Measurements from ENCODE around the gene TMEM72.

DNA sequence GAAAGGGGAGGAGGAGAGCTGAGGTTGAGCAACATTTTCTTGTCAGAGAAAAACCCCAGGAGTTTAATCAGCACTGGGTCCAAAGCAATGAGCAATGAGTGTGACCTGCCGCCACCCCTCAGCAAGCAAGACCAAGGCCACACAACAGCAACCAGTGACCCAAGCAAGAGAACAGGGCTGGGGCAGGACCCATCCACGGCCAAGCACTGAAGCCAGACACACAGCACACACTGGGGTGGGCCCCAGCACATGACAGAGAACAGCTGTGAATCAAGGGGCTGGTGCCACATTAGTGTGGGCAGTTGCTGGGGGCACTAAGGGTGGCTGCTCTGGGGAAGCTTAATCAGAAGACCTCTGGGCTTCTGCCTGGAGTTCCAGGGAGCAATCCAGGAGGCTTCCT, 16.2 kb downstream of the TMEM72 start:
- TF ChIP-seq, protein P1, sequence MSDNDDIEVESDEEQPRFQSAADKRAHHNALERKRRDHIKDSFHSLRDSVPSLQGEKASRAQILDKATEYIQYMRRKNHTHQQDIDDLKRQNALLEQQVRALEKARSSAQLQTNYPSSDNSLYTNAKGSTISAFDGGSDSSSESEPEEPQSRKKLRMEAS (IDR thresholded peaks at IDR 0.05) = no peak
- TF ChIP-seq, protein P2, sequence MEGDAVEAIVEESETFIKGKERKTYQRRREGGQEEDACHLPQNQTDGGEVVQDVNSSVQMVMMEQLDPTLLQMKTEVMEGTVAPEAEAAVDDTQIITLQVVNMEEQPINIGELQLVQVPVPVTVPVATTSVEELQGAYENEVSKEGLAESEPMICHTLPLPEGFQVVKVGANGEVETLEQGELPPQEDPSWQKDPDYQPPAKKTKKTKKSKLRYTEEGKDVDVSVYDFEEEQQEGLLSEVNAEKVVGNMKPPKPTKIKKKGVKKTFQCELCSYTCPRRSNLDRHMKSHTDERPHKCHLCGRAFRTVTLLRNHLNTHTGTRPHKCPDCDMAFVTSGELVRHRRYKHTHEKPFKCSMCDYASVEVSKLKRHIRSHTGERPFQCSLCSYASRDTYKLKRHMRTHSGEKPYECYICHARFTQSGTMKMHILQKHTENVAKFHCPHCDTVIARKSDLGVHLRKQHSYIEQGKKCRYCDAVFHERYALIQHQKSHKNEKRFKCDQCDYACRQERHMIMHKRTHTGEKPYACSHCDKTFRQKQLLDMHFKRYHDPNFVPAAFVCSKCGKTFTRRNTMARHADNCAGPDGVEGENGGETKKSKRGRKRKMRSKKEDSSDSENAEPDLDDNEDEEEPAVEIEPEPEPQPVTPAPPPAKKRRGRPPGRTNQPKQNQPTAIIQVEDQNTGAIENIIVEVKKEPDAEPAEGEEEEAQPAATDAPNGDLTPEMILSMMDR (IDR thresholded peaks at IDR 0.05) = no peak
- TF ChIP-seq RNF2 (IDR thresholded peaks at IDR 0.05; ENCODE audit: borderline replicate concordance, low read depth) = no peak
- TF ChIP-seq, protein P3, sequence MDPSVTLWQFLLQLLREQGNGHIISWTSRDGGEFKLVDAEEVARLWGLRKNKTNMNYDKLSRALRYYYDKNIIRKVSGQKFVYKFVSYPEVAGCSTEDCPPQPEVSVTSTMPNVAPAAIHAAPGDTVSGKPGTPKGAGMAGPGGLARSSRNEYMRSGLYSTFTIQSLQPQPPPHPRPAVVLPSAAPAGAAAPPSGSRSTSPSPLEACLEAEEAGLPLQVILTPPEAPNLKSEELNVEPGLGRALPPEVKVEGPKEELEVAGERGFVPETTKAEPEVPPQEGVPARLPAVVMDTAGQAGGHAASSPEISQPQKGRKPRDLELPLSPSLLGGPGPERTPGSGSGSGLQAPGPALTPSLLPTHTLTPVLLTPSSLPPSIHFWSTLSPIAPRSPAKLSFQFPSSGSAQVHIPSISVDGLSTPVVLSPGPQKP (IDR thresholded peaks at IDR 0.05; ENCODE audit: low read depth, low read length) = no peak
- TF ChIP-seq, protein P4, sequence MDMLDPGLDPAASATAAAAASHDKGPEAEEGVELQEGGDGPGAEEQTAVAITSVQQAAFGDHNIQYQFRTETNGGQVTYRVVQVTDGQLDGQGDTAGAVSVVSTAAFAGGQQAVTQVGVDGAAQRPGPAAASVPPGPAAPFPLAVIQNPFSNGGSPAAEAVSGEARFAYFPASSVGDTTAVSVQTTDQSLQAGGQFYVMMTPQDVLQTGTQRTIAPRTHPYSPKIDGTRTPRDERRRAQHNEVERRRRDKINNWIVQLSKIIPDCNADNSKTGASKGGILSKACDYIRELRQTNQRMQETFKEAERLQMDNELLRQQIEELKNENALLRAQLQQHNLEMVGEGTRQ (IDR thresholded peaks at IDR 0.05) = no peak
